ENCODE measurements around the gene SLC16A2. TPM values are rescaled to one million over a fixed set of nuclear protein-coding genes. Genes with fewer than 3 reads are reported as not detected.

The SLC16A2 gene
- total and polyA plus RNA-seq, 2 donors from 2014 or later: 13.8 to 17.2 TPM

GRCh38 chrX:74531081-74531480 lies 109.8 kb downstream of the SLC16A2 start:
- H3K4me1 ChIP-seq (ENCODE audit: control insufficient read depth in 2 of 3, insufficient read depth in 2 of 3, low read depth in 1 of 3, low read length in 3 of 3): no peaks in the 10 kb centered on the region
- no peaks in the 10 kb centered on the region for H3K9me3 ChIP-seq (ENCODE audit: control insufficient read depth in 2 of 3, insufficient read depth in 1 of 3, low read length in 3 of 3)
- TF ChIP-seq CTCF (IDR thresholded peaks at IDR 0.05; ENCODE audit: borderline replicate concordance, extremely low read depth, insufficient read depth): no peak
- no peak overlapping the region for H3K9ac ChIP-seq (ENCODE audit: low read length in 3 of 3)
- DNase-seq (no peak), FAIRE-seq (no peak)
- no peaks in the 10 kb centered on the region for H3K27me3 ChIP-seq (ENCODE audit: control insufficient read depth, insufficient read depth, low read length)
- H3K27ac ChIP-seq (ENCODE audit: low read depth in 2 of 2, low read length in 2 of 2): no peak overlapping the region
- H3K36me3 ChIP-seq (ENCODE audit: control insufficient read depth in 2 of 3, insufficient read depth in 3 of 3, low read length in 3 of 3): no peaks in the 10 kb centered on the region
- no peak overlapping the region for H3K4me3 ChIP-seq (ENCODE audit: low read length in 3 of 3)
- intact Hi-C loops (cut with DNase I): no loop called here

GRCh38 chrX:74534569-74535038 lies 113.3 kb downstream of the SLC16A2 start:
- H3K9ac ChIP-seq (ENCODE audit: low read length in 3 of 3): no peak overlapping the region
- FAIRE-seq (no peak), DNase-seq (no peak)
- H3K4me1 ChIP-seq (ENCODE audit: control insufficient read depth in 2 of 3, insufficient read depth in 2 of 3, low read depth in 1 of 3, low read length in 3 of 3): peaks cover 0 to 2% (median 0%) of the 10 kb centered on the region in 3 donors
- H3K4me3 ChIP-seq (ENCODE audit: low read length in 3 of 3): no peak overlapping the region
- no peak overlapping the region for H3K27ac ChIP-seq (ENCODE audit: low read depth in 2 of 2, low read length in 2 of 2)
- no peaks in the 10 kb centered on the region for H3K27me3 ChIP-seq (ENCODE audit: control insufficient read depth, insufficient read depth, low read length)
- intact Hi-C loops (cut with DNase I): no loop called here
- H3K36me3 ChIP-seq (ENCODE audit: control insufficient read depth in 2 of 3, insufficient read depth in 3 of 3, low read length in 3 of 3): no peaks in the 10 kb centered on the region
- TF ChIP-seq CTCF (IDR thresholded peaks at IDR 0.05; ENCODE audit: borderline replicate concordance, extremely low read depth, insufficient read depth): no peak
- no peaks in the 10 kb centered on the region for H3K9me3 ChIP-seq (ENCODE audit: control insufficient read depth in 2 of 3, insufficient read depth in 1 of 3, low read length in 3 of 3)

GRCh38 chrX:74535086-74535407 lies 113.8 kb downstream of the SLC16A2 start:
- no peaks in the 10 kb centered on the region for H3K27me3 ChIP-seq (ENCODE audit: control insufficient read depth, insufficient read depth, low read length)
- peak overlapping the region in 1 of 3 donors; percentile 64 for H3K4me3 ChIP-seq (ENCODE audit: low read length in 3 of 3)

More at GRCh38 chrX:74535086-74535407, 113.8 kb downstream of the SLC16A2 start:
- FAIRE-seq: no peak
- Histone ChIP-seq H3K27ac (ENCODE audit: low read depth in 2 of 2, low read length in 2 of 2) (no peak overlapping the region), H3K9me3 (ENCODE audit: control insufficient read depth in 2 of 3, insufficient read depth in 1 of 3, low read length in 3 of 3) (no peaks in the 10 kb centered on the region), H3K4me1 (ENCODE audit: control insufficient read depth in 2 of 3, insufficient read depth in 2 of 3, low read depth in 1 of 3, low read length in 3 of 3) (peaks cover 0 to 2% (median 0%) of the 10 kb centered on the region in 3 donors), H3K36me3 (ENCODE audit: control insufficient read depth in 2 of 3, insufficient read depth in 3 of 3, low read length in 3 of 3) (no peaks in the 10 kb centered on the region), H3K9ac (ENCODE audit: low read length in 3 of 3) (no peak overlapping the region)
- intact Hi-C loops (cut with DNase I): no loop called here
- no peak for TF ChIP-seq CTCF (IDR thresholded peaks at IDR 0.05; ENCODE audit: borderline replicate concordance, extremely low read depth, insufficient read depth)
- DNase-seq: no peak
